Middle frontal gyrus (tissue), 1 donor: ENCODE measurements around the gene CENPL.
"Not testable (repeated sequence)": the region's sequence is repeated elsewhere in the genome, so short reads cannot be mapped to it uniquely, and the experiment has no call there.

Experiments
- DNase-seq: peaks from one replicate; pipeline ENCODE4 v3.0.0-alpha.2; 2015; ENCODE audit warnings: low spot score; ENCODE audit errors: extremely low spot score

CENPL gene, protein sequence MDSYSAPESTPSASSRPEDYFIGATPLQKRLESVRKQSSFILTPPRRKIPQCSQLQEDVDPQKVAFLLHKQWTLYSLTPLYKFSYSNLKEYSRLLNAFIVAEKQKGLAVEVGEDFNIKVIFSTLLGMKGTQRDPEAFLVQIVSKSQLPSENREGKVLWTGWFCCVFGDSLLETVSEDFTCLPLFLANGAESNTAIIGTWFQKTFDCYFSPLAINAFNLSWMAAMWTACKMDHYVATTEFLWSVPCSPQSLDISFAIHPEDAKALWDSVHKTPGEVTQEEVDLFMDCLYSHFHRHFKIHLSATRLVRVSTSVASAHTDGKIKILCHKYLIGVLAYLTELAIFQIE

DNA sequence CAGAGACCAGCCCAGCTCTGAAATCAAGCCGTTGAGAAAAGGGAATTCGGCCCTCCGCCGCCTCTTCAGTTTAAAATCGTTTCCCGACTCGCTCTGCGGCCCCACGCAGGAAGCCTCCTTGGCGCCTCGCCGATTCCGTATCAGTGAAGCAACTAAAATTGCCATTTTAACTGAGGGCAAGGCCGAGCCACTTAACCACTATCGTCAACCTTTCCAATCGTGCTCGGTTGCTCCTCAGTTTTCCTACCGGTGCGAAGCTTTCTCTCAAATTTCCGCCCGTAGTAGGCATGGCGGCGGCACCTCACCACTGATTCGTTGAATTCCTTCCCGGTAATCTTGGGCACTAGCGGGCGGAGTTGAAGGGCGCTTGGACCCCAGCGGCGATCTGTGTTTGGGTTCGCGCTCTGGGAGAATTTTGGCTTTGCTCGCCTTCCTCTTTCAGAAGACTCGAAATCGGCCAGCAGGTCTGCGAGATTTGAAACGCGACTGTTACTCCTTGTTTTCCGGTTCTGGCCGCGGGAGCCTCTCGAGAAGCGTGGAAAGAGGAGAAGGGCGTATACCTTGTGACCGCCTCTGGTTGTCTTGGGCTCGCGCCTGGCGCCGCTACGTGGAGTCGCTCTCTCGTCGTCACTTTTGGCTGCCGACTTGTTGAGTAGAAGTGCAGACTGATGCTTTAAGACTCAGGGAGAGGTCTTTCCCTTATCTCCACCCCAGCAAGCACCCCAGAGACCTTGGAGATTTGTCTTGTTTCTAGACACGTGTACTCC lies at the start of gene CENPL, which contains the start of gene DARS2:
Gene CENPL, minus strand, starts transcription at position 569 of the 767 bp plus-strand sequence. CDS start 13,584 bp downstream, outside the sequence.
Gene DARS2, plus strand, starts transcription at position 359 of the 767 bp plus-strand sequence. CDS start 557 bp downstream, outside the sequence.
- peak; percentile 98 for DNase-seq

DNA sequence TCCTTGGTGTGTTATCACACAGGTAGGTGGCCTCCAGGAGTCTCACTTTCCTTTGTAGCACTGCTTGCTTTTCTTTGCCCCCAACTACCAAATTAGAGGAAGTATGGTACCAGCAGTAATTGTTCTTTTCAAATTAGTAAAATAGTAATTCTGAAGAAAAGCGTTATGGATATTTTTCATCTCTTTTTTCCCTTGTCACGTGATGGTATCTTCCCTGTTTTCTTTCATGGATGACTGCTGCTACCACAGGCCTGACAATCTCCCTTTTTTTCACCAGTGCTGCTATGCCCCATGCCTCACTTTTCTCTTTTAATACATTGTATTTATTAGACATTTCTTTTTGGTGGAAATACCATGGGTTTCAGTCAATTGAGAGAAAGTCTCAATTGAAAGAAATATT lies 46.8 kb upstream of the CENPL start:
- DNase-seq, result no peak

DNA sequence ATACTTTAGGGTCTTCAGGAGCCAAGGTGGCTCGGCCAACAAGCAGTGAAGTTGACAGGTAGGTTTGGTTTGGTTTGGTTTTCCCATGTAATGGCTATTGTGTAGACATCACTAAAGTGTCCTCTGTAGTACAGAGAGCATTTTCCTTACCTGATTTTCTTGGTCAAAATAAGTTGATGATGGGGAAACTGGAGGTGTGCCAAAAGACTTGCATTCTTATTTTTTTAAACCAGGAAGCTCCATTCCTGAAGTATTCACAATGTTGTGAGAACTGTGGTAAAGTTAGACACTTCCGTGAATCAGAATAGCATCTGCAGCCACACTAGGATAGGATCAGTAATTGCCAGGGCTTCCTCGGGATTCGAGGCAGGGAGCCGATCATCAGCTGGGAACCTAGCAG lies 46.4 kb upstream of the CENPL start:
- no peak for DNase-seq

DNA sequence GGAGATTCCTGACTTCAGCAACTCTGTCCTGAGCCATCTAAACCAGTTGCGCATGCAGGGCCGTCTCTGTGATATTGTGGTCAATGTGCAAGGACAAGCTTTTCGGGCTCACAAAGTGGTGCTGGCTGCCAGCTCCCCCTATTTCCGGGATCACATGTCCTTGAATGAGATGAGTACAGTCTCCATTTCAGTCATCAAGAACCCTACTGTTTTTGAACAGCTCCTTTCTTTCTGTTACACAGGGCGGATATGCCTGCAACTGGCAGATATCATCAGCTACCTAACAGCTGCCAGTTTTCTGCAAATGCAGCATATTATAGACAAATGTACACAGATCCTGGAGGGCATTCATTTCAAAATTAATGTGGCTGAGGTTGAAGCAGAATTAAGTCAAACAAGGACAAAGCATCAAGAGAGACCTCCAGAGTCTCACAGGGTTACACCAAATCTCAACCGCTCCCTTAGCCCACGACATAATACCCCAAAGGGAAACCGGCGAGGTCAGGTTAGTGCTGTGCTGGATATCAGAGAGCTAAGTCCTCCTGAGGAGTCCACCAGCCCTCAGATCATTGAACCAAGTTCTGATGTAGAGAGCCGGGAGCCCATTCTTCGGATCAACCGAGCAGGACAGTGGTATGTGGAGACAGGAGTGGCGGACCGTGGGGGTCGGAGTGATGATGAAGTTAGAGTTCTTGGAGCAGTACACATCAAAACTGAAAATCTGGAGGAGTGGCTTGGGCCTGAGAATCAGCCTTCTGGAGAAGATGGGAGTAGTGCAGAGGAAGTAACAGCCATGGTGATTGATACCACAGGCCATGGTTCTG lies 45.8 kb upstream of the CENPL start:
- DNase-seq, result no peak

DNA sequence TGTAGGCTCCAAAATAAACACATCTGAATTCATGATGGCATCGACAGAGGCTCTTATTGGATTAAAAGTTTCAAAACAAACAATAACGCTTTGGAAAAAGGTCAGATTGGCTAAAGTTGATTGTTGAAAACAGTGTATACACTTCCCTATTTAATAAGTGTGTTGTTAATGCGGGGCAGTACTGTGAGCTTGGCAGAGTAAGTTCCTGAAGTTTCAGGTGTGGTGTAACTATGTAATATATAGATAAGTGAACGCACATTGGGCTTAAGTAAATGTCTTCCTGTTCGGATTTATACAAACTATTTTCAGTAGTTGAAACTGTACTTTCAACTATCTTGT lies 44.3 kb upstream of the CENPL start:
- DNase-seq, result no peak

DNA sequence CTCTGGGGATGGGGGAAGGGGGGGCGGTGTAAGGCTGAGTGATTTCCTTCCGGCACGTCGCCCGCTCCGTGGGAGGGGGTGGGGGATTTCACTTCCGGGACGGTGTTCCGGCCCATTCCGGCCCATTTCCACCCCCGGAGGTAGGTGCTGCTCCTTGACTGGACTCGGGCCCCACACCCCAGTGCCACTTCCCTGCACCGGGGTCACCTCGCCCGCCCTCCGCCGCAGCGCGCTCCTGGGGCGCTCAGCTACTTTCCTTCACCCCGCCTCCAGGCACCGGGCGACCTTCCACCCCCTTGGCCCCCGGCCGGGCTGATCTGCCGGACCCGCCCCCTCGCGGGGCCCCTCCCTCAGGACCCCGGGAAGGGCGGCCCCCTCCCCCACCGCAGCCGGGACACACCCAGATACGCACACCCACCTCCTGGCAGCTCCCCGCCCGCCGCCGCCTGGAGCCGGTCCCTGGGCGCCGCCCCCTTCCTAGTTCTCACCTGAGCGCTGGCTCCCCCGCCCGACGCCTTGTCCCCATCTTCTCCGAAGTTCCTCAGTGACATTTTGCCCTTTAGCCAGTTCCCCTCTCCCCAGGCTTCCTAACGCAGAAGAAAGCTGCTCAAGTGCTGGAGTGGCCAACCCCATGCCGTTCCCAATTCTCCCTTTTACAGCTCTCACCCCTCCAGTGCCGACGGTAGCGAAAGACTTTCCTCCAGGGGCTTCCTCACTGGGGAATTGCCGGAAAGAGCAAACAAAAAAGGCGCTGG lies 43.8 kb upstream of the CENPL start, which contains the start of gene ZBTB37:
Gene ZBTB37, plus strand, starts transcription at position 115 of the 755 bp plus-strand sequence. CDS start 1,846 bp downstream, outside the sequence.
- DNase-seq, result no peak

DNA sequence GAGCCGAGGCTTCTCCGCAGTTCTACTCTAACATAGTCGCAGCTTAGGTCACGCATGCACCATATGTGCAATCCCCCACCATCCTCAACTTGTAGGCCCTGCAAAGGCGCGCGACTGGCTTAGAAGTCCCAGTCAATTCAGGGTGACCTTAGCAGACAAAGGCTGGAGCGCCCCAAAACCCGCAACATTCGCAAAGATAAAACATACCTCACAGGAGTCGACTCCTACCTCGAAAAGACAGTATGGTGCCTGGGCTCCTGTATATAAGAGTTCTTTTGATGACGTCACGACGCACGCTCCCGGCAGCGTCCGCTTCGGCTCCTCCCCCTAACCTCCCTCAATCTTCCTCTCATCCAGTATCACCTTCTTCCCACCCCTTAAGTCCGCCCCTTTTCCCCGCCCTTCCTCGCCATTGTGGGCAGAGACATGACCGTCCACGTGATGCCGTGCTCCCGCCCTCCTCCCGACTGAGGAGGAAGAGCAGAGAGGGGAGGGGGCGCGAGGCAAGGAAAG lies 43.1 kb upstream of the CENPL start, which contains the start of gene GAS5:
Gene GAS5, minus strand, starts transcription at position 237 of the 513 bp plus-strand sequence.
- DNase-seq, result peak; percentile 96

DNA sequence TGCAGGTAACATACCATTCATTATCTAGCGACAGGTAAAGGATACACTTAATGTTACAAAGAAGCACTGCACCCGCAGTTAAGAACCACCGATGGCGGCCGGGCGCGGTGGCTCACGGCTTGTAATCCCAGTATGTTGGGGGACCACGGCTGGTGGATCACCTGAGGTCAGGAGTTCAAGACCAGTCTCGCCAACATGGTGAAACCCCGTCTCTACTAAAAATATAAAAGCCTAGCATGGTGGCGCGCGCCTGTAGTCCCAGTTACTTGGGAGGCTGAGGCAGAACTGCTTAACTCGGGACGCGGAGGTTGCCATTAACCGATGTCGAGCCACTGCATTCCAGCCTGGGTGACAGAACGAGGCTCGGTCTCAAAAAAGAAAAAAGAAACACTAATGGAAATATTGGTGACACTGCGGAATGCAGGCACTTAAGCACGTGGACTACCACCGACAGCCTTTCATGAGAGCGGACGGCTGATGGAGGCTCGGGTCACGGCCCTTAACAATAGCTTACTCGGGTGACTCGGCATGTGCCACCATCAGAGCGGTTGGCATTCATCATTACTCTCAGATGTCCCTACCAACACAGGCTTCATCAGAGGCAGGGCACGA lies 42.6 kb upstream of the CENPL start:
- no peak for DNase-seq

DNA sequence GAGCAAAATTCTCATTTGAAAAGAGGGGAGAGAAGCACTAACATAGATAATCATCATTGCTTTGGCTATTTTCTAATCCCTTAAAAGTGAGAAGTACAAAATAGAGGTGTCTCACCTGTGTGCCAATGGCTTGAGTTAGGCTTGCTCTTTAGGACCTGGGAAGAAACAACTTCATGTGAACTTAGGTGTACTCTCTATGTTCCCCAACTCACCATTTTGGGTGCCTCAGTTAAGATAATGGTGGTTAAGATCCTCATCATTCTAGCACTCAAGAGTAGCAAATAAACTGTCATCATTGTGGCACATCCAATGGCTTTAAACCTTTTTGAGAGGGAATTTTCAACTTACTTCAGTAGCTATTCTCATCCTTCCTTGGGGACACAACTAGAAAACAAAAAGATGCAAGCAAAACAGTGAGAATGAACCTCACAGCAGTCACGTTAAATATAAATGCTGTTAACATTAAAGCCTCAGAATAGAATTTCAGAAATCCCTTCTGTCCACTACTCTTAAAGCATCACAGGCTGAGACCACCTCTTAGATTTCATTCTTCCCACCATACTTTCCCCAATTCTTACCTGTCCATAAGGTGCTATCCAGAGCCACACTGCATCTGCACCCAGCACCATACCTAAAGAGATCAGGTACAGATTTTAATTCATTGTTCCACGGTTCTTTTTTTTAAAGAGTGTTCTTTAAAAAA lies 41.9 kb upstream of the CENPL start:
- DNase-seq, result no peak

DNA sequence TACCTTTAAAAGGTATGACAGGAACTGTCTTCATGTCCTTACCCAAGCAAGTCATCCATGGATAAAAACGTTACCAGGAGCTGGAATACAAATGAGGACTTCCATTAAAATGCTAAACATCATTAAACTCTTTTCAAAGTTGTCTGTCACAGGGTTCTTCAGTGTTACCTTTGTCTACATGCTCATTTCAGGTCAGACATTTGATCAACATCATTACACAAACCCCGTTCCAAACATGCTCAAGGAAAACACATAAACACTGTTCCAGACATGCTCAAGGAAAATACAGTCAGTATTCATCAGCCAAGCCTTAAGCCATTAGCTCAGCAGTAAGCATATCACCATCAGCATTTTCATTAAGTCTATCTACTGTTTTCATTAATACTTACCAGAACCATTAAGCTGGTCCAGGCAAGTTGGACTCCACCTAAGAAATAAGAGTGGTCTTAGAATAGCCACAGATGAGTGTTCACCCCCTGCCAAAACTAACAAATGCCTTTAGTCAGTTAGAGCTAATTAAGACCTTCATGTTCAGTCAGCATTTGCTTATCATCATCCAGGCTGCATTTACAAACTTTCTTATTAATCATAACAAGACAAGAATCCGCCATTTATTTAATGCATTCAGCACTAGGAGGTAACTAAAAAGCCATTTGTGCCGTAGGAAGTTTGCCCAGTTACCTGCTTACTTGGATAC lies 40.9 kb upstream of the CENPL start:
- DNase-seq, result no peak

DNA sequence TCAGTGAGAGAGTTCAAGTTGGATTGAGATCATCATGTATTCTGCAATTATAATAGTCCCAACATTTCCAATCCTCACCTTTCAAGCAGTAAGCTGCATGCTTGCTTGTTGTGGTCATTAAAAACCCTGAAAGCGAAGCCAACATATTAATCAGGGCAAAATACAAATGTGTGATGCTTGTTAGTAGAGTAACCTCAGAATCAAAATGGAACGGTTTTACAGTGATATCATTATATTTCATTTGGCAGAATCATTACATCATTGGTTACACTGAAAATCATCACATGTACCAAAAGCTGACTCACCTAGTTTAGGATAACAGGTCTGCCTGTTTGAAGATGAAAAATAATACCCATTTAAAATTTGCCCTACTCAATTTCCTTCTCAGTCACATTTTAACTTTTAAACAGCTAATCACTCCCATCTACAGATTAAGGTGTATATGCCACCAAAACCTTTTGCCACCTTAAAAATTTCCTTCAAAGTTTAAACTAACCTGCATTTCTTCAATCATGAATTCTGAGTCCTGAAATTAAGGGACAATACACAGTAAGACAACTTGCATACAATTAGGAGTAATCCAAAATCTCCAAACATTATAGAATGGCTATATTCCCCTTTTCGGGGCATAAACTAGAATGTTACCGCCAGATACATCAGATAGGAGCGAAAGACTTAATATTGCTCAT lies 39.6 kb upstream of the CENPL start:
- no peak for DNase-seq

DNA sequence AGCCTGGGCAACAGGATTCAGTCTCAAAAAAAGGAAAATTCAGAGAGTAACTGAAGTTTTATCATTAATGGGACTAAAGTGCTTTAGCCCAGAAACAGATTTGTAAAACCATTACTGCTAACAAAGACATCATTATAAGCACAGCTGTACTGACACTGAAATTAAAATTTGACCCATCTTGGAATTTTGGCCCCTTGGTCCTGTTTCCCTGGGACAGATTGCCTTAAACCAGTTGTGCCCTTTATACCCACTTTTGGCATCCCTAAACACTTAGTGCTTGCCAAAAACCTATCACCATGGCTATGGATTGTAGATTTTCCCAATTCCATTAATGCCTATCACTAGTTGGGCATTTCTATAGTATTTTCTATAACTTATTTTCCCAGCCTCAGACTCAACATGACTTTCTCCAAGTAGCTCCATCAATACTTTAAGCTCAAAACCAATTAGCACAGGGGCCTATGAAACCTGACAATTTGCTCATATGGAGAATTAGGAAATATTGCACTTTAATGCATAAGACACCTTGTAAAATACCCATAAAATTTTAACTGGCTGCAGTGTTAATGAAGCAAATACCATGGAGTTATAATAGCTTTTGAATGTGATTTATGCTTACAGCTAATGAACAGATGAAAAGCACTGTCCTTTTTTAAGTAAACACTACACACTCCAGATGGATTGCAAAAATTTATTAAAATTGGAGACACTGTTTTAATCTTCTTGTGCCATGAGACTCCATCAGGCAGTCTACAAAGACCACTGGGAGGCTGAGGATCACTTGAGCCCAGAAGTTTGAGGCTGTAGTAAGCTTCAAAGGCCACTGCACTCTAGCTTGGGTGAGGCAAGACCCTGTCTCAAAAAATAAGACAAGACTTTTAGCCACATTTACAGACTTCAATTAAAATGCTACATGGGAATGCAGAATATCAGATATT lies 38.8 kb upstream of the CENPL start:
- no peak for DNase-seq

DNA sequence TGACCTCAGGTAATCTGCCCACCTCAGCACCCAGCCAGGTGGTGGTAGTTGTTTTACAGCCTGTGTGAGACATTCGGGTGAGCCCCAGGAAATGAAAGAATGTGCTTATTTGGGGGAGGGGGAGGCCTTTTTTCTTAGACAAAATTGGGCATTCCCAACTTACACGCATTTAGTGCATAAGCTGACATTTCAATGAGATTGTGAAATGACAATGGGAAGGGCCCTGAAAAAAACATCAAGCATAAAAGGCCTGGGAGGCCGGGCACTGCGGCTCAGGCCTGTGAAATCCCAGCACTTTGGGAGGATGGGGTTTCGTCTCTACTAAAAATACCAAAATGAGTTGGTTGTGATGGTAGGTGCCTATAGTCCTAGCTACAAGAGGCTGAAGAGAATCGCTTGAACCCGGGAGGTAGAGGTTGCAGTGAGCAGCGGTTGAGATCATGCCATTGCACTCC lies 38.1 kb upstream of the CENPL start:
- no peak for DNase-seq

DNA sequence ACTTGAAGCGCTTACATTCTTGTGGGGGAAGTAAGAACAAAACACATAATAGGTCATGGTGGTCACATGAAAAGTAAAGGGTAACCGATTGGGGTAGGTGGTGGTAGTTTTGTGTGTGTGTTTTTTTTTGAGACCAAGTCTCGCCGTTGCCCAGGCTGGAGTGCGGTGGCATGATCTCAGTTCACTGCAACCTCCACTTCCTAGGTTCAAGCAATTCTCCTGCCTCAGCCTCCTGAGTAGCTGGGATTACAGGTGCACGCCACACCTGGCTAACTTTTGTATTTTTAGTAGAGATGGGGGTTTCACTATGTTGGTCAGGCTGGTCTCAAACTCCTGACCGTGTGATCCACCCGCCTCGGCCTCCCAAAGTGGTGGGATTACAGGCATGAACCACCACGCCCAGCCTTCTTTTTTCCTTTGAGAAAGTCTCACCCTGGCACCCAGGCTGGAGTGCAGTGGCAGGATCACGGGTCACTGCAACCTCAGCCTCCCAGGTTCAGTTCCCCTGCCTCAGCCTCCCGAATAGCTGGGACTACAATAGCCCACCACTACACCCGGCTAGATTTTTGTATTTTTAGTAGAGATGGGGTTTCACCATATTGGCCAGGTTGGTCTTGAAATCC lies 37.6 kb upstream of the CENPL start:
- not testable (repeated sequence) for DNase-seq

DNA sequence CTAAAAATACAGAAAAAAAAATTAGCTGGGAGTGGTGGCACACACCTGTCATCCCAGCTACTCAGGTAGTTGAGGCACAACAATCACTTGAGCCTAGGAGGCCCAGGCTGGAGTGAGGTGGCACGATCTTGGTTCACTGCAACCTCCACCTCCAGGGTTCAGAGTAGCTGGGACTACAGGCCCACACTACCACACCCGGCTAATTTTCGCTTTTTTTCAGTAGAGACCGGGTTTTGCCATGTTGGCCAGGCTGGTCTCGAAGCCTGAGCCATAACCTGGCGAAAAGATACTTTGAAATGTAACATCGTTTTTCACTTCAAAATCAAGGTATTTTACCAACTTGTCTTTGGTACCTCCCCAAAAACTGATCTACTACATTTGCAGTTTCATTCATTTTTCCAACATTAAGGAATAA lies 37.1 kb upstream of the CENPL start:
- DNase-seq, result no peak

DNA sequence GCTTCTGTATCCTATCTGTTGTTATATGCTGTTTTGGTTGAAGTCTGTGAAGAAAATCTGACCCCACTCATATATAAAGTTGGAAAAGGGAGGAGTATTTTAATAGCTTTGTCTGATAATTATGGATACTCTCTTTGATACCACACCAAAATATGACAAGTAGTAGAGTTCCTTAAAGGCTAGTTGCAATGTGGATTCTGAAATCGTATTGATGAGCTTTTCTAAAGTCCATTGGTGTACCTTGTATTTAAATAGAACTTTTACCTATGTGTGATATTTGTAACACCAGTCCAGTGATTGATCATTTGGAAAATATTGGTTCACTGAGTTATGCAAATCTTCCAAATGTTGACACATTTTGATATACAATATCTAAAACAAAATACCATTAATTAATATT lies 35.4 kb upstream of the CENPL start:
- no peak for DNase-seq

DNA sequence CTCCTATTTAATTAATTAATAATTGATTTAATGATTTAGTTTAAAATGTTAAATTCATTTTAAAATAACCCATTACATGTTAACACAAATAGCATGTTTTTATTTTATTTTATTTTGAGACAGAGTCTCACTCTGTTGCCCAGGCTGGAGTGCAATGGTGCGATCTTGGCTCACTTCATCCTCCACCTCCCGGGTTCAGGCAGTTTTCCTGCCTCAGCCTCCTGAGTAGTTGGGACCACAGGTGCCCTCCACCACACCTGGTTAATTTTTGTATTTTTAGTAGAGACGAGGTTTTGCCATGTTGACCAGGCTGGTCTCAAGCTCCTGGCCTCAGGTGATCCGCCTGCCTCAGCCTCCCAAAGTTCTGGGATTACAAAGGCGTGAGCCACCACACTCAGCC lies 34.9 kb upstream of the CENPL start:
- not testable (repeated sequence) for DNase-seq
